ENCODE results near the gene ITM2C. TPM values are rescaled to one million over a fixed set of nuclear protein-coding genes. Genes with fewer than 3 reads are reported as not detected.

The ITM2C gene
- total RNA-seq, 1 donor from 2014 or later, result 88.1 TPM

Other genes starting within 250 kb of the ITM2C start
- gene CAB39, start 152.1 kb upstream of the ITM2C start, total RNA-seq, result 111 TPM
- not detected for gene GPR55, start 60.3 kb downstream of the ITM2C start, total RNA-seq
- not detected for gene SPATA3, start 131.2 kb downstream of the ITM2C start, total RNA-seq
- 3.5 TPM for gene C2orf72, start 172.6 kb downstream of the ITM2C start, total RNA-seq
- 95.1 TPM for gene PSMD1, start 191.9 kb downstream of the ITM2C start, total RNA-seq

Data from tongue (tissue), 1 donor.